Loucy (cell line): ENCODE measurements around the gene SIKE1.

Experiments
- CTCF ChIP-seq: fragments of 200-600 bp; sonication (generic); conservative IDR thresholded peaks from 2 replicates; pipeline ENCODE4 v1.5.1; 2014; ENCODE audit warnings: mild to moderate bottlenecking, antibody characterized with exemption, low read length
- EZH2phosphoT487 ChIP-seq: fragments of 200-600 bp; IDR thresholded peaks from 2 replicates; pipeline ENCODE4 v1.6.1; 2018; ENCODE audit warnings: antibody characterized with exemption, mild to moderate bottlenecking, moderate library complexity, borderline replicate concordance

GRCh38 chr1:114803001-114803400, 22.5 kb upstream of the SIKE1 start:
- TF ChIP-seq CTCF, result no peak
- TF ChIP-seq EZH2phosphoT487, result no peak
